Measurements from ENCODE around the gene IQCH.

GRCh38 chr15:67307156-67307555, 52.6 kb downstream of the IQCH start:
- TF ChIP-seq POLR2AphosphoS5 (IDR thresholded peaks at IDR 0.05) = no peak
- TF ChIP-seq, protein P1, sequence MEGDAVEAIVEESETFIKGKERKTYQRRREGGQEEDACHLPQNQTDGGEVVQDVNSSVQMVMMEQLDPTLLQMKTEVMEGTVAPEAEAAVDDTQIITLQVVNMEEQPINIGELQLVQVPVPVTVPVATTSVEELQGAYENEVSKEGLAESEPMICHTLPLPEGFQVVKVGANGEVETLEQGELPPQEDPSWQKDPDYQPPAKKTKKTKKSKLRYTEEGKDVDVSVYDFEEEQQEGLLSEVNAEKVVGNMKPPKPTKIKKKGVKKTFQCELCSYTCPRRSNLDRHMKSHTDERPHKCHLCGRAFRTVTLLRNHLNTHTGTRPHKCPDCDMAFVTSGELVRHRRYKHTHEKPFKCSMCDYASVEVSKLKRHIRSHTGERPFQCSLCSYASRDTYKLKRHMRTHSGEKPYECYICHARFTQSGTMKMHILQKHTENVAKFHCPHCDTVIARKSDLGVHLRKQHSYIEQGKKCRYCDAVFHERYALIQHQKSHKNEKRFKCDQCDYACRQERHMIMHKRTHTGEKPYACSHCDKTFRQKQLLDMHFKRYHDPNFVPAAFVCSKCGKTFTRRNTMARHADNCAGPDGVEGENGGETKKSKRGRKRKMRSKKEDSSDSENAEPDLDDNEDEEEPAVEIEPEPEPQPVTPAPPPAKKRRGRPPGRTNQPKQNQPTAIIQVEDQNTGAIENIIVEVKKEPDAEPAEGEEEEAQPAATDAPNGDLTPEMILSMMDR (IDR thresholded peaks at IDR 0.05) = no peak
